GM12872 (cell line): Measurements from ENCODE around the gene TRIP6.

ENCODE experiments used
- CTCF ChIP-seq: IDR thresholded peaks from 3 replicates; pipeline ENCODE4 v1.5.1; 2011; ENCODE audit warnings: low read depth, mild to moderate bottlenecking, low read length, moderate library complexity; ENCODE audit not compliant: insufficient read depth

Gene TRIP6

DNA sequence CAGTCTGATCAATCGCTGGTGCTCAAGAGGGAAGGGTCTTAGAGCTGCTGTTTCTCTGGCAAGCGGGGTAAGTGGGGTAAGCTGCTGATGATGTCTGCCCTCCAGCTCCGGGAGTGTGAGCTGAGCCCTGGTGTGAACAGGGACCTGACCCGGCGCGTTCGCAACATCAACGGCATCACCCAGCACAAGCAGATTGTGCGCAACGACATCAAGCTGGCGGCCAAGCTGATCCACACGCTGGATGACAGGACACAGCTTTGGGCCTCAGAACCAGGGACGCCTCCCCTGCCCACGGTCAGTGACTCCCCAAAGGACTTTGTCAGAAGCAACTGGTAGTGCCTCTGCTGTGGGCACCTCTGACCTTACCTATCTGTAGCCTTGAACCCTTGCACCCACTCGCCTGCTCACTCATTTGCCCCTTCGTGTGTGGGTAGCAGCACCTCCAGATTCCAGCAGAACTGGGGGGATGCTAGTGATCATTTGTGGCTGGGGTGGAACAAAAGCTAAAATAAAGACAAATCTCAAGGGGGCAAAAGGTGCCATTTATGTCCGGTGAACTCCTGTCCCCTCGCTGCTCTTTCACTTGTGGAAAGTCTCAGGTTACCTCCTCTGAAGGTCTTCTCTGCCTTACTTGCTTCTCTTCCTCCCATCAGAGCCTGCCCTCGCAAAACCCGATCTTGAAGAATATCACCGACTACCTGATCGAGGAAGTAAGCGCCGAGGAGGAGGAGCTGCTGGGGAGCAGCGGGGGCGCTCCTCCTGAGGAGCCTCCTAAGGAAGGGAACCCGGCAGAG, 19.2 kb downstream of the TRIP6 start:
- no peak for TF ChIP-seq CTCF

DNA sequence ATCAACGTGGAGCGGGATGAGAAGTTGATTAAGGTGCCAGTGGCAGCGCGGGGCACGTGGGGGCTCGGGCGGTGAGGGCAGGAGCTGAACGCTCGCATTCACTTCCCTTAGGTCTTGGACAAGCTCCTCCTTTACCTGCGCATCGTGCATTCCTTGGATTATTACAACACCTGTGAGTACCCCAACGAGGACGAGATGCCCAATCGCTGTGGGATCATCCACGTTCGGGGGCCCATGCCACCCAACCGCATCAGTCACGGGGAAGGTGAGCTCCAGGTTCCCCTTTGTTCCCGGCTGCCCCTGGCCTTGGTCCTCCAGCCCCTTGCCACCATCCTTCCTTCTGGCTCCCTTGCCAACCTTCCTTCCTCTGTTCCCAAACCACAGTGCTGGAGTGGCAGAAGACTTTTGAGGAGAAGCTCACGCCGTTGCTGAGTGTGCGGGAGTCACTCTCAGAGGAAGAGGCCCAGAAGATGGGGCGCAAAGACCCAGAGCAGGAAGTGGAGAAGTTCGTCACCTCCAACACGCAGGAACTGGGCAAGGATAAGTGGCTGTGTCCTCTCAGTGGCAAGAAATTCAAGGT, 19.8 kb downstream of the TRIP6 start:
- no peak for TF ChIP-seq CTCF

DNA sequence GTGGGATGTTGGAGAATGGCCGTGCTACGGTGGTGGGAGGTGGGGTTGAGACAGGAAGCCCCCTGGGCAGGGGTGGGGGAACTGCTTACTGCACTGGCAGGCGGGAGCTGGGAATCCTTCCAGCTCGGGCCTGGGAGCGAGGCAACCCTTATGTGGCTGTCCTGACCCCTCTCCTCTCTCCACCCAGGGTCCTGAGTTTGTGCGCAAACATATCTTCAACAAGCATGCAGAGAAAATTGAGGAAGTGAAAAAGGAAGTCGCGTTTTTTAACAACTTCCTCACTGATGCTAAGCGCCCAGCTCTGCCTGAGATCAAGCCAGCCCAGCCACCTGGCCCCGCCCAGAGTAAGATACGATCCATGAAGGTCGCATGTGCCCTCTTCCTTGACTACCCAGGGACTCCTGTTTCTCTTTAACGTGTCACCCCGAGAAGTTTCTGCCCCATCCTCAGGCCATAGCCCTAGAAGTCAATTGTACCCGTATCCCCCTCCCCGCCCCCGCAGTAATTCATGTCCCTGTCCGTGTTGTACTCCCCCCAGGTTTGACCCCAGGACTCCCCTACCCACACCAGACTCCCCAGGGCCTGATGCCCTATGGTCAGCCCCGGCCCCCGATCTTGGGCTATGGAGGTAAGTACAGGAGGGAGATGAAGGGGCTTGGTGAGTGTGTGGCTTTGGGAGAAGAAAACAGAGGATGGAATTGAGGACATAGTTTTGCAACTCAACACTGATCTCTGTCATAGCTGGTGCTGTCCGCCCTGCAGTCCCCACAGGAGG, 20.5 kb downstream of the TRIP6 start:
- no peak for TF ChIP-seq CTCF

- no peak for TF ChIP-seq CTCF
These were observed 21.3 kb downstream of the TRIP6 start for GRCh38 chr7:100888291-100888987.

DNA sequence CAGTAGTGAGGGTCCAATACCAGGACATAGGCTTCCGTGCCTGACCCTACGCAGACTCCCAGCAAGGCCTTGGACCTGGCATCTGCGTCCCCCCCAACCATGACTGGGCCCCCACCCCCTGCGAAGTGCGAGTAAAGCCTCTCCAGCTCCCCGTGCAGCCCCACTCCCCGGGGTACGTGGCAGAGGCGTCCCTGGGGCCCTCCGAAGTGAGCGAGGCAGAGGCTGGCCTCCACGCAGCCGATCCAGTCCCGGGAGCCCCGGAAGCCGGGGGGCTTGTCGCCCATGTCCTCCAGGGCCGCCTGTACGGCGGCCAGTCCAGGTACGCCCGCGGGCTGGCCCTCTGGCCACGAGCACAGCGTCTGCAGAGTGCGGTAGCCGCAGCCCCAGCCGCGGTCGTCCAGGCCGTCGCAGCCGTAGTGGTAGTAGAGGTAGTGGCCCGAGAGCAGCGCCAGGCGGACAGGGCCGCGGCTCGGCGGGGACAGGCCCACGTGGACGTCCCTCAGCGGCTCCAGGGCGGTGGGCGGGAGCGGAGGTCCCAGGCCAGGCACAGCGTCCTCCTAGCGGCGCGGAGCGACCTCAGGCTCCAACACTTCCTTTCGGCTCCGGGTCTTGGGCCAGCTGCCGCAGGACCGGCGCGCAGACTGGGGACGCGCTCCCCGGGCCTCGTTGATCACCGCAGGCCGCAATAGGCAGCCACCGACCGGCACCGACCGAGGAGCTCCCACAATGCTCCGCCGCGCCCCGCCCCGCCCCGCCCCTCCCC, 22.0 kb downstream of the TRIP6 start, which contains the start of gene UFSP1:
Gene UFSP1, minus strand, starts transcription at position 728 of the 763 bp plus-strand sequence. Its CDS starts 444 bp downstream, at position 284.
- TF ChIP-seq CTCF, result no peak

- no peak for TF ChIP-seq CTCF
These were observed 23.7 kb downstream of the TRIP6 start for GRCh38 chr7:100890653-100891567.
